ENCODE data around the gene FBXL3. TPM values are rescaled to one million over a fixed set of nuclear protein-coding genes. Genes with fewer than 3 reads are reported as not detected.

FBXL3 gene
- total and polyA plus RNA-seq, 2 of the 13 experiments (the other 11 are each of a cell fraction or from before 2014, with no cell fraction given), result 11.5 to 18.5 TPM

DNA sequence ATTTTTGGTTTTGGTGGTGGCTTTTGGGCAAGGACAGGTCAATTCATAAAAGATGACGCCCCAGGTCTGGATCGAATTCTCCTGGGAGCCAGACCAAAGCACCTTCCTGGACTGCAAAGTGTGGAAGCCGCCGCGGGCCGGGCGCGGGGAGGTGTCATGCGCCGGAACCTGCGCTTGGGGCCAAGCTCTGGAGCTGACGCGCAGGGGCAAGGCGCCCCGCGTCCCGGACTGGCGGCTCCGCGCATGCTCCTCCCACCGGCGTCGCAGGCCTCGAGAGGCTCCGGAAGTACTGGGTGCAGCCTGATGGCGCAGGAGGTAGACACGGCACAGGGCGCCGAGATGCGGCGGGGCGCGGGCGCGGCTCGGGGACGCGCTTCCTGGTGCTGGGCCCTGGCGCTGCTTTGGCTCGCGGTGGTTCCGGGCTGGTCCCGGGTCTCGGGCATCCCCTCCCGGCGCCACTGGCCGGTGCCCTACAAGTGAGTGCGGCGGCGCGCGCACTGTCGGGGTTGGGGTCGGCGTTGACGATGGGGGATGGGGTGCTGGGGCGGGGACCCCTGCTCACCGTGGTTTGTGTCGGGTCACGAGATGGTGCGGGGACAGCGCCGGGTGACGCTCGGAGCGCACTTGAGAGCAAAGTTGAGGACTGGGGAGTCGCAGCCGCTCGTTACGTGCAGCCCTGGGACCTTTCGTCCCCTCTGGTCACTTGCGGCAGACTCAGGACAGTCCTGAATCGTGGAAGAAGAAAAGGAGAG lies 35.0 kb downstream of the FBXL3 start, which contains the start of gene CLN5 (continued):
- TF ChIP-seq ZNF607 (CRISPR knock-in tag; IDR thresholded peaks at IDR 0.05; ENCODE audit: borderline replicate concordance) (peak; percentile 98), MED8 (CRISPR knock-in tag; IDR thresholded peaks at IDR 0.05; ENCODE audit: insufficient replicate concordance) (no peak), NR2F1 (CRISPR knock-in tag; IDR thresholded peaks at IDR 0.05) (no peak)
- TF ChIP-seq, protein P1, sequence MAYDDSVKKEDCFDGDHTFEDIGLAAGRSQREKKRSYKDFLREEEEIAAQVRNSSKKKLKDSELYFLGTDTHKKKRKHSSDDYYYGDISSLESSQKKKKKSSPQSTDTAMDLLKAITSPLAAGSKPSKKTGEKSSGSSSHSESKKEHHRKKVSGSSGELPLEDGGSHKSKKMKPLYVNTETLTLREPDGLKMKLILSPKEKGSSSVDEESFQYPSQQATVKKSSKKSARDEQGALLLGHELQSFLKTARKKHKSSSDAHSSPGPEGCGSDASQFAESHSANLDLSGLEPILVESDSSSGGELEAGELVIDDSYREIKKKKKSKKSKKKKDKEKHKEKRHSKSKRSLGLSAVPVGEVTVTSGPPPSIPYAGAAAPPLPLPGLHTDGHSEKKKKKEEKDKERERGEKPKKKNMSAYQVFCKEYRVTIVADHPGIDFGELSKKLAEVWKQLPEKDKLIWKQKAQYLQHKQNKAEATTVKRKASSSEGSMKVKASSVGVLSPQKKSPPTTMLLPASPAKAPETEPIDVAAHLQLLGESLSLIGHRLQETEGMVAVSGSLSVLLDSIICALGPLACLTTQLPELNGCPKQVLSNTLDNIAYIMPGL (CRISPR knock-in tag; IDR thresholded peaks at IDR 0.05; ENCODE audit: borderline replicate concordance in 1 of 2, low read depth in 1 of 2), result peak; percentile 88 to 90

DNA sequence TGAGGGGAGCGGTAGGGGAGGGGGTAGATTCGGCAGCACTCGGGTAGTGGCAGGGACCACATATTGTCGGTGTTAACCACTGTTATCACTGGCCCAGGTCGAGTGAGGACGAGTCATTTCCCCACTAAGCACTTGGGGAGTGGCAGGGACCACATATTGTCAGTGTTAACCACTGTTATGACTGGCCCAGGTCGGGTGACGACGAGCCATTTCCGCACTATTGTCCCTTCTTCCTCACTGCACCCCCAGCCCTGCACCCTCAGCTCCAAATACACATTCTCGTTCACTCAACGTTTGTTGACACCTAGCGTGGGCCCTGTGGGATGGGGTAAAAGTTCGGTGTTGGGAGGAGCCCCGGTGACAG lies 35.5 kb downstream of the FBXL3 start:
- ChIA-PET CTCF (ENCODE audit: low intra/inter-chr PET ratio, low total read pairs) (no interaction called here), POLR2A (interaction anchor here (0.9 to 2.3 kb wide), 4 partner anchors 10 to 35 kb away, joined by 3 to 12 read pairs (median 6); partner anchors contain the start of gene FBXL3)
- TSS peak; percentile 81 for BruUV-seq (replicated peaks)
- H3K9me3 ChIP-seq (ENCODE audit: low read length), result no peaks in the 10 kb centered on the region
- peak overlapping the region; percentile 79 for H3K27ac ChIP-seq (ENCODE audit: extremely low read length, insufficient read depth, low read length)
- no peaks in the 10 kb centered on the region for H3K79me2 ChIP-seq (ENCODE audit: insufficient read depth, low read length)
- 59% methylated on average over 13 of the region's 15 CpGs for WGBS (ENCODE audit: low lambda C conversion rate)
- in situ Hi-C loops (cut with HindIII; ENCODE audit: extremely low pct_ligation_motif_present, low pct_unique_long_range_greater_than_20kb), result no loop called here
- H2AFZ ChIP-seq (ENCODE audit: low read length), result peak overlapping the region; percentile 54
- peak overlapping the region; percentile 84 for H3K9ac ChIP-seq (ENCODE audit: insufficient read depth, low read depth, low read length)
- peak overlapping the region; percentile 85 for H3K4me2 ChIP-seq (ENCODE audit: low read depth, low read length)
- peak overlapping the region; percentile 51 to 80 (median 70) for H3K4me3 ChIP-seq (replicated peaks in 1 of 3; ENCODE audit: insufficient read depth in 1 of 3, low read depth in 2 of 3, low read length in 3 of 3)
- H3K36me3 ChIP-seq (replicated peaks in 1 of 2; ENCODE audit: control insufficient read depth in 1 of 2, insufficient read depth in 2 of 2, low read length in 2 of 2), result 0 out of 5 replicates have a peak, but pooled peaks cover 0 to 4% of the 10 kb centered on the region in 2 experiments
- intact Hi-C loops (cut with micrococcal nuclease; ENCODE audit: unreplicated experiment), result no loop called here
- H3K27me3 ChIP-seq (ENCODE audit: control insufficient read depth in 1 of 2, insufficient read depth in 2 of 2, low read length in 2 of 2), result peaks cover 0 to 13% of the 10 kb centered on the region in 2 experiments; a peak in 3 of 5 replicates
- peaks cover 30% of the 10 kb centered on the region for H3K4me1 ChIP-seq (ENCODE audit: insufficient read depth, low read length)
- ATAC-seq, result peak; percentile 1
- no peak for FAIRE-seq
- DNase-seq (ENCODE audit: low spot score), result no peak
- no peaks in the 10 kb centered on the region for H4K20me1 ChIP-seq (ENCODE audit: insufficient read depth, low read length)
- TF ChIP-seq ZNF432 (CRISPR knock-in tag; IDR thresholded peaks at IDR 0.05; ENCODE audit: borderline replicate concordance) (no peak), PRPF4 (IDR thresholded peaks at IDR 0.05; ENCODE audit: low read depth, low read length, poor library complexity, severe bottlenecking) (no peak), ZBTB1 (CRISPR knock-in tag; IDR thresholded peaks at IDR 0.05; ENCODE audit: borderline replicate concordance) (no peak), ZNF761 (CRISPR knock-in tag; conservative IDR thresholded peaks at IDR 0.05) (no peak; the same call in 1 of the 2 replicates), ZBTB38 (CRISPR knock-in tag; IDR thresholded peaks at IDR 0.05) (peak; percentile 81), CHD4 (IDR thresholded peaks at IDR 0.05; ENCODE audit: borderline replicate concordance, low read length) (no peak), SP4 (CRISPR knock-in tag; IDR thresholded peaks at IDR 0.05) (no peak), NFE2L1 (CRISPR knock-in tag; IDR thresholded peaks at IDR 0.05; ENCODE audit: borderline replicate concordance) (no peak), SKI (IDR thresholded peaks at IDR 0.05; ENCODE audit: partially characterized antibody) (no peak), POLR2AphosphoS2 (IDR thresholded peaks at IDR 0.05; ENCODE audit: low read depth, low read length) (no peak), PHF8 (CRISPR knock-in tag; IDR thresholded peaks at IDR 0.05) (no peak), ZNF776 (CRISPR knock-in tag; IDR thresholded peaks at IDR 0.05) (peak; percentile 19; the same call in 1 of the 2 replicates)
- TF ChIP-seq, protein P2, sequence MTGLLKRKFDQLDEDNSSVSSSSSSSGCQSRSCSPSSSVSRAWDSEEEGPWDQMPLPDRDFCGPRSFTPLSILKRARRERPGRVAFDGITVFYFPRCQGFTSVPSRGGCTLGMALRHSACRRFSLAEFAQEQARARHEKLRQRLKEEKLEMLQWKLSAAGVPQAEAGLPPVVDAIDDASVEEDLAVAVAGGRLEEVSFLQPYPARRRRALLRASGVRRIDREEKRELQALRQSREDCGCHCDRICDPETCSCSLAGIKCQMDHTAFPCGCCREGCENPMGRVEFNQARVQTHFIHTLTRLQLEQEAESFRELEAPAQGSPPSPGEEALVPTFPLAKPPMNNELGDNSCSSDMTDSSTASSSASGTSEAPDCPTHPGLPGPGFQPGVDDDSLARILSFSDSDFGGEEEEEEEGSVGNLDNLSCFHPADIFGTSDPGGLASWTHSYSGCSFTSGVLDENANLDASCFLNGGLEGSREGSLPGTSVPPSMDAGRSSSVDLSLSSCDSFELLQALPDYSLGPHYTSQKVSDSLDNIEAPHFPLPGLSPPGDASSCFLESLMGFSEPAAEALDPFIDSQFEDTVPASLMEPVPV (CRISPR knock-in tag; IDR thresholded peaks at IDR 0.05), result no peak

Measured in HepG2 (cell line).